HEK293T (cell line): ENCODE results near the gene MBOAT1.
"Not testable (repeated sequence)": the region's sequence is repeated elsewhere in the genome, so short reads cannot be mapped to it uniquely, and the experiment has no call there.

Experiments
- CTCF ChIA-PET: fragments of 350-600 bp; formaldehyde crosslinking; extraction: SDS; loops from one replicate; lab custom pipeline; 2021; ENCODE audit warnings: antibody characterized with exemption, inconsistent platforms; lab: Yijun Ruan, JAX
- POLR2A ChIA-PET: fragments of 350-600 bp; formaldehyde crosslinking; extraction: SDS; loops from one replicate; lab custom pipeline; 2020; ENCODE audit warnings: antibody characterized with exemption, inconsistent platforms; lab: Yijun Ruan, JAX
- DNase-seq: peaks from one replicate; pipeline ENCODE4 v3.0.0; 2012; ENCODE audit warnings: mixed read lengths; ENCODE audit errors: extremely low spot score
- ARNT ChIP-seq: fragments of 450-650 bp; IDR thresholded peaks from 2 replicates; pipeline ENCODE4 v1.6.1; 2017; ENCODE audit warnings: mild to moderate bottlenecking
- BHLHE40 ChIP-seq: fragments of 450-650 bp; IDR thresholded peaks from 2 replicates; pipeline ENCODE4 v1.6.1; 2016; ENCODE audit warnings: mild to moderate bottlenecking, moderate library complexity, borderline replicate concordance
- CTBP1 ChIP-seq: fragments of 450-650 bp; IDR thresholded peaks from 2 replicates; pipeline ENCODE4 v1.6.1; 2016; ENCODE audit warnings: borderline replicate concordance
- ELF4 ChIP-seq: fragments of 450-650 bp; IDR thresholded peaks from 2 replicates; pipeline ENCODE4 v1.6.1; 2017; ENCODE audit warnings: antibody characterized with exemption
- FOXA1 ChIP-seq: fragments of 450-650 bp; IDR thresholded peaks from 2 replicates; pipeline ENCODE4 v1.6.1; 2016; ENCODE audit warnings: mild to moderate bottlenecking
- FOXK2 ChIP-seq: fragments of 450-650 bp; IDR thresholded peaks from 2 replicates; pipeline ENCODE4 v1.6.1; 2016; ENCODE audit warnings: mild to moderate bottlenecking
- FOXM1 ChIP-seq: fragments of 450-650 bp; IDR thresholded peaks from 2 replicates; pipeline ENCODE4 v1.6.1; 2017; ENCODE audit warnings: mild to moderate bottlenecking, borderline replicate concordance
- HDGF ChIP-seq: fragments of 450-650 bp; IDR thresholded peaks from 2 replicates; pipeline ENCODE4 v1.6.1; 2017; ENCODE audit warnings: antibody characterized with exemption, borderline replicate concordance
- L3MBTL2 ChIP-seq: fragments of 450-650 bp; conservative IDR thresholded peaks from 2 replicates; pipeline ENCODE4 v1.6.1; 2016; ENCODE audit warnings: mild to moderate bottlenecking
- LEF1 ChIP-seq: fragments of 450-650 bp; IDR thresholded peaks from 2 replicates; pipeline ENCODE4 v1.6.1; 2017; ENCODE audit warnings: mild to moderate bottlenecking, borderline replicate concordance
- NFRKB ChIP-seq: fragments of 450-650 bp; IDR thresholded peaks from 2 replicates; pipeline ENCODE4 v1.6.1; 2016; ENCODE audit warnings: mild to moderate bottlenecking, moderate library complexity
- PKNOX1 ChIP-seq: fragments of 450-650 bp; IDR thresholded peaks from 2 replicates; pipeline ENCODE4 v1.6.1; 2016
- SP1 ChIP-seq: fragments of 450-650 bp; IDR thresholded peaks from 2 replicates; pipeline ENCODE4 v1.6.1; 2017
- SUZ12 ChIP-seq: fragments of 450-650 bp; IDR thresholded peaks from 2 replicates; pipeline ENCODE4 v1.6.1; 2016; ENCODE audit warnings: mild to moderate bottlenecking
- TARDBP ChIP-seq: fragments of 450-650 bp; IDR thresholded peaks from 2 replicates; pipeline ENCODE4 v1.6.1; 2016
- ZNF384 ChIP-seq: fragments of 450-650 bp; IDR thresholded peaks from 2 replicates; pipeline ENCODE4 v1.6.1; 2016

The MBOAT1 gene

GRCh38 chr6:20153194-20153593 lies 59.1 kb downstream of the MBOAT1 start:
- no peak for TF ChIP-seq NFRKB
- ChIA-PET CTCF (interaction anchor here (1.2 kb wide), 1 partner anchor 27 kb away, joined by 6 read pairs; no protein-coding TSS in a partner anchor), POLR2A (no interaction called here)
- DNase-seq = no peak

- TF ChIP-seq ELF4 (no peak), FOXK2 (no peak)
- DNase-seq = no peak
- CTCF ChIA-PET = no interaction called here
- POLR2A ChIA-PET = no interaction called here
Measured at GRCh38 chr6:20148433-20148832, 63.8 kb downstream of the MBOAT1 start.

GRCh38 chr6:20147469-20147868 lies 64.8 kb downstream of the MBOAT1 start:
- ChIA-PET CTCF (no interaction called here), POLR2A (no interaction called here)
- no peak for DNase-seq
- TF ChIP-seq ARNT = no peak
- TF ChIP-seq SUZ12 = no peak
- no peak for TF ChIP-seq BHLHE40
- TF ChIP-seq LEF1 = no peak
- TF ChIP-seq CTBP1 = no peak
- TF ChIP-seq FOXK2 = no peak
- TF ChIP-seq NFRKB = no peak
- TF ChIP-seq SP1 = no peak

GRCh38 chr6:20146831-20147230 lies 65.4 kb downstream of the MBOAT1 start:
- CTCF ChIA-PET, POLR2A ChIA-PET, DNase-seq: not testable (repeated sequence)

GRCh38 chr6:20146291-20146690 lies 66.0 kb downstream of the MBOAT1 start:
- ChIA-PET CTCF (no interaction called here), POLR2A (no interaction called here)
- TF ChIP-seq TARDBP (no peak), ZNF384 (no peak), ARNT (no peak), ELF4 (no peak), HDGF (no peak), FOXM1 (no peak), CTBP1 (no peak), LEF1 (no peak), FOXA1 (no peak), SP1 (no peak), L3MBTL2 (no peak), BHLHE40 (no peak), NFRKB (no peak), SUZ12 (no peak), FOXK2 (no peak), PKNOX1 (no peak)

GRCh38 chr6:20142866-20143265 lies 69.4 kb downstream of the MBOAT1 start:
- ChIA-PET POLR2A (no interaction called here), CTCF (interaction anchor here (1.4 kb wide), 1 partner anchor 16 kb away, joined by 3 read pairs; no protein-coding TSS in a partner anchor)
- TF ChIP-seq LEF1 = no peak
- no peak for TF ChIP-seq SUZ12
- no peak for TF ChIP-seq L3MBTL2
- no peak for TF ChIP-seq FOXK2
- TF ChIP-seq BHLHE40 = no peak
- TF ChIP-seq ZNF384 = no peak
- no peak for TF ChIP-seq ARNT
- no peak for TF ChIP-seq NFRKB
- DNase-seq = no peak

More at GRCh38 chr6:20146291-20146690, 66.0 kb downstream of the MBOAT1 start:
- DNase-seq = no peak

GRCh38 chr6:20141931-20142330 lies 70.3 kb downstream of the MBOAT1 start:
- ChIA-PET CTCF (interaction anchor here (1.8 kb wide), 1 partner anchor 15 kb away, joined by 12 read pairs; no protein-coding TSS in a partner anchor), POLR2A (no interaction called here)
- TF ChIP-seq PKNOX1 = no peak
- TF ChIP-seq BHLHE40 = no peak
- TF ChIP-seq ZNF384 = no peak
- no peak for DNase-seq

- POLR2A ChIA-PET = not testable (repeated sequence)
Measured at GRCh38 chr6:20139127-20139963, 72.9 kb downstream of the MBOAT1 start.

More at GRCh38 chr6:20139127-20139963, 72.9 kb downstream of the MBOAT1 start:
- CTCF ChIA-PET, DNase-seq: not testable (repeated sequence)
